CD4-positive, alpha-beta T cell treated with Interleukin-2 at 100 ng/mL for 4 hours (primary cell): Measurements from ENCODE around the gene NAA16.
A peak's percentile ranks its signal among the peaks of the same experiment; 100 is the strongest.
"Not testable (repeated sequence)": the region's sequence is repeated elsewhere in the genome, so short reads cannot be mapped to it uniquely, and the experiment has no call there.

Source experiments
- DNase-seq: peaks from one replicate; pipeline ENCODE4 v3.0.0-alpha.2; 2020; ENCODE audit warnings: low spot score

NAA16 gene

GRCh38 chr13:41310963-41311405 is at the start of gene NAA16:
TSS of gene NAA16 (plus strand) at chr13:41311267. CDS start at chr13:41311529, 262 bp downstream.
- peak; percentile 97 for DNase-seq

GRCh38 chr13:41263261-41263971 is 47.7 kb upstream of the NAA16 start, which contains the start of gene MTRF1:
TSS of gene MTRF1 (minus strand) at chr13:41263576. CDS start at chr13:41260907, 2,669 bp downstream.
- peak; percentile 79 for DNase-seq

GRCh38 chr13:41267106-41267505 is 44.0 kb upstream of the NAA16 start:
- DNase-seq: no peak

GRCh38 chr13:41268764-41269163 is 42.3 kb upstream of the NAA16 start:
- no peak for DNase-seq

GRCh38 chr13:41271456-41272285 is 39.4 kb upstream of the NAA16 start:
- DNase-seq: peak; percentile 2

GRCh38 chr13:41273831-41274441 is 37.1 kb upstream of the NAA16 start:
- no peak for DNase-seq

GRCh38 chr13:41274881-41275280 is 36.2 kb upstream of the NAA16 start:
- DNase-seq: no peak

- DNase-seq: no peak
Observed at GRCh38 chr13:41276824-41277223, 34.2 kb upstream of the NAA16 start.

GRCh38 chr13:41279156-41279555 is 31.9 kb upstream of the NAA16 start:
- not testable (repeated sequence) for DNase-seq

GRCh38 chr13:41282129-41282571 is 28.9 kb upstream of the NAA16 start:
- DNase-seq: no peak

GRCh38 chr13:41284512-41285288 is 26.4 kb upstream of the NAA16 start:
- DNase-seq: no peak

GRCh38 chr13:41286370-41286769 is 24.7 kb upstream of the NAA16 start:
- DNase-seq: peak; percentile 24

- DNase-seq: no peak
Observed at GRCh38 chr13:41289463-41289881, 21.6 kb upstream of the NAA16 start.

GRCh38 chr13:41291246-41291645 is 19.8 kb upstream of the NAA16 start:
- DNase-seq: no peak

- no peak for DNase-seq
Observed at GRCh38 chr13:41293272-41293671, 17.8 kb upstream of the NAA16 start.

GRCh38 chr13:41294914-41295313 is 16.2 kb upstream of the NAA16 start:
- DNase-seq: no peak

- no peak for DNase-seq
Observed at GRCh38 chr13:41295973-41296372, 15.1 kb upstream of the NAA16 start.

GRCh38 chr13:41296879-41297646 is 14.0 kb upstream of the NAA16 start:
- no peak for DNase-seq

- no peak for DNase-seq
Observed at GRCh38 chr13:41299316-41300094, 11.6 kb upstream of the NAA16 start.

- DNase-seq: no peak
Observed at GRCh38 chr13:41302743-41303142, 8.3 kb upstream of the NAA16 start.
